ENCODE measurements around the gene CUX1.

CUX1 gene

GRCh38 chr7:101940830-101941229 lies 123.4 kb downstream of the CUX1 start:
- TF ChIP-seq, protein P1, sequence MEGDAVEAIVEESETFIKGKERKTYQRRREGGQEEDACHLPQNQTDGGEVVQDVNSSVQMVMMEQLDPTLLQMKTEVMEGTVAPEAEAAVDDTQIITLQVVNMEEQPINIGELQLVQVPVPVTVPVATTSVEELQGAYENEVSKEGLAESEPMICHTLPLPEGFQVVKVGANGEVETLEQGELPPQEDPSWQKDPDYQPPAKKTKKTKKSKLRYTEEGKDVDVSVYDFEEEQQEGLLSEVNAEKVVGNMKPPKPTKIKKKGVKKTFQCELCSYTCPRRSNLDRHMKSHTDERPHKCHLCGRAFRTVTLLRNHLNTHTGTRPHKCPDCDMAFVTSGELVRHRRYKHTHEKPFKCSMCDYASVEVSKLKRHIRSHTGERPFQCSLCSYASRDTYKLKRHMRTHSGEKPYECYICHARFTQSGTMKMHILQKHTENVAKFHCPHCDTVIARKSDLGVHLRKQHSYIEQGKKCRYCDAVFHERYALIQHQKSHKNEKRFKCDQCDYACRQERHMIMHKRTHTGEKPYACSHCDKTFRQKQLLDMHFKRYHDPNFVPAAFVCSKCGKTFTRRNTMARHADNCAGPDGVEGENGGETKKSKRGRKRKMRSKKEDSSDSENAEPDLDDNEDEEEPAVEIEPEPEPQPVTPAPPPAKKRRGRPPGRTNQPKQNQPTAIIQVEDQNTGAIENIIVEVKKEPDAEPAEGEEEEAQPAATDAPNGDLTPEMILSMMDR (conservative IDR thresholded peaks at IDR 0.05; ENCODE audit: low read length), result no peak
- DNase-seq (ENCODE audit: low read depth), result no peak
- no peak overlapping the region for H3K4me3 ChIP-seq (ENCODE audit: low read length)

DNA sequence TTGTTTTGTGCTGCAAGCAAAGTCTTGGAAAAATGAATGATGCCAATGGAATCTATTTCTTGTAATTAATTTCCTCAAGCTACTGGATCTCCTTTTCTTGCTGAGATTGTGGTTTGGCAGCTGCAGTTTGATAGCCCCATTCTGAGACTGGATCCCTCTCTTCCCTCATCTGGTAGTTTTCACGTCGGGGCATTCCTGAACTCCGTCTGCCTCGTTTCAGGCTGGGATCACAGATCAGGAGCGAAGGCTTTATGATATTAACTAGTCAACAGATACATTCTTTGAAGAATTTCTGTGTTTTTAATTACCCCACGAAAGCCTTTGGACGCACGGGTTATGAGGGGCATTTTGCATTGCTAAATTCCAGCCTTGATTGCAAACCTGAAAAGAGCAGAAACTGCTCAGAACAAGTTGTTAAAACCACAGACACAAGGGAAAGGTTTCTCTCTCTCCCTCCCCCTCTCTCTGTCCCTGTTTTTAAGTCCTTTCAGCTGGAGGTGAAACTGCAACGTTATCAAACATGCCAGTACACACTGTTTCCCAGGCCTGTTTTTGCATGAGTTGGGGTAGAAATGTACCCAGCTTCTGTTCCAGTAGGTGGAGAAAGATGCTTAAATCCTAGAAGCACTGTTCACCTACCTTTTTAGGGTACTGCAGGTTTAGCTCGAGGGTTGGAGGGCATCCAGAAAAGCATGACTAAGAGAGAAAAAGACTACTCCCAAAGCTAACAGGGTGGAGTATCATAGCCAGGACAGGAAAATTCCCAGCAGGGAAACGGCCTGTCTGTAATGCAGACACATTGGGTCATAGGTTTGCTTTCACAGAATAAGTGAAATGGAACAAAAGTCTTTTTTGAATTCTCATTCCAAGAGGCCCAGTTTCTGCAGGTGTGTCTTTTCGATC lies 124.3 kb downstream of the CUX1 start:
- DNase-seq (ENCODE audit: low read depth), result peak; percentile 72
- H3K4me3 ChIP-seq (ENCODE audit: low read length), result no peak overlapping the region
- TF ChIP-seq, protein P1 (conservative IDR thresholded peaks at IDR 0.05; ENCODE audit: low read length), result no peak

DNA sequence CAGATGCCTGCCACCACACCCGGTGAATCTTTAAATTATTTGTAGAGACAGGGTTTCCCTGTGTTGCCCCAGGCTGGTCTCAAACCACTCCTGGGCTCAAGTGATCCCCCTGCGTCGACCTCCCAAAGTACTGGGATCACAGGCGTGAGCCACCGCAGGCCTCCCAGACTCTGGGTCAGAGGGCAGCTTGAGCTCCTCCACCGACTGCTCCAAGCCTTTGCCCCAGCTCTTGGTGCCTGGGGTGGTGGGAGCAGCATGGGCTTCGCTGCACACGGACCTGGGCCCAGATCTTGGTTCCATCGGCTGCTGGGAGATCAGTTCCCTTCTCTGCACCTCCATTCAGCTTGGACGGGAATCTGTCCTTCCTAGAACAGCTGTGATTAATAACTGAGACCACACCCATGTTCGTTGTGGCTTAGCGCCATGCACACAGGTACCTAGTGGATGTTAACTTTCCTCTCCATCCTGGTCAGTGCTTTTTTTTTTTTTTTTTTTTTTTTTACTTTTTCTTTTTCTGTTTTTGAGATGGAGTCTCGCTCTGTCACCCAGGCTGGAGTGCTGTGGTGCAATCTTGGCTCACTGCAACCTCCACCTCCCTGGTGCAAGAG lies 125.3 kb downstream of the CUX1 start:
- no peak overlapping the region for H3K4me3 ChIP-seq (ENCODE audit: low read length)
- TF ChIP-seq, protein P1 (conservative IDR thresholded peaks at IDR 0.05; ENCODE audit: low read length), result no peak
- no peak for DNase-seq (ENCODE audit: low read depth)

GRCh38 chr7:101943306-101943705 lies 125.9 kb downstream of the CUX1 start:
- H3K4me3 ChIP-seq (ENCODE audit: low read length), result no peak overlapping the region
- TF ChIP-seq, protein P1 (conservative IDR thresholded peaks at IDR 0.05; ENCODE audit: low read length), result no peak
- no peak for DNase-seq (ENCODE audit: low read depth)

- no peak overlapping the region for H3K4me3 ChIP-seq (ENCODE audit: low read length)
- DNase-seq (ENCODE audit: low read depth), result no peak
- TF ChIP-seq, protein P1 (conservative IDR thresholded peaks at IDR 0.05; ENCODE audit: low read length), result no peak
These were observed 126.6 kb downstream of the CUX1 start for GRCh38 chr7:101943889-101944600.

DNA sequence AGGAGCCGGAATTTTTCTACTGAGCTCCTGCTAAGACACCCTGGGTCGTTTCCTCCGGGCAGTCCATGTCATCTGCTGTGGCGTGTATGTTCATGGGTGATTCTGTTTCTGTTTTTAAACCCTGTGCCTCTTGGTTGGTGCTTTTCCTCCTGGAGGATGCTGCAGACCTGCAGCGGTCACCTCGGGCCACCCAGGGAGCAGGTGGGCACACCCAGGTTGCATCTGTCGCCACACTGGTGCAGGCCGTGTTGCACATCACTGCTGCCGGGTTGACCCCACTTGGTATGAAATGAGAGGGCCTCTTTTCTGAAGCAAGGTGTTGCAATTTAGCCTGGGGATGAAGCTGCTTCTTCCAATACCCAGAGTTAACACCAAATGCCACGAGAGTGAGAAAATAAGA lies 127.2 kb downstream of the CUX1 start:
- no peak for DNase-seq (ENCODE audit: low read depth)
- TF ChIP-seq, protein P1 (conservative IDR thresholded peaks at IDR 0.05; ENCODE audit: low read length), result no peak

More for the DNA sequence above, 127.2 kb downstream of the CUX1 start:
- no peak overlapping the region for H3K4me3 ChIP-seq (ENCODE audit: low read length)

Data from AG10803 (cell line).